NCI-H524 treated with DMSO at 0.1 percent for 48 hours (cell line): Measurements from ENCODE around the gene TP53BP1.

ENCODE experiments used
- DNase-seq: peaks from one replicate; lab custom pipeline; 2025; lab: John Stamatoyannopoulos, UW

The TP53BP1 gene

GRCh38 chr15:43489191-43489590 lies 3.8 kb downstream of the TP53BP1 start:
- no peak for DNase-seq

GRCh38 chr15:43488790-43489189 lies 4.2 kb downstream of the TP53BP1 start:
- no peak for DNase-seq

DNA sequence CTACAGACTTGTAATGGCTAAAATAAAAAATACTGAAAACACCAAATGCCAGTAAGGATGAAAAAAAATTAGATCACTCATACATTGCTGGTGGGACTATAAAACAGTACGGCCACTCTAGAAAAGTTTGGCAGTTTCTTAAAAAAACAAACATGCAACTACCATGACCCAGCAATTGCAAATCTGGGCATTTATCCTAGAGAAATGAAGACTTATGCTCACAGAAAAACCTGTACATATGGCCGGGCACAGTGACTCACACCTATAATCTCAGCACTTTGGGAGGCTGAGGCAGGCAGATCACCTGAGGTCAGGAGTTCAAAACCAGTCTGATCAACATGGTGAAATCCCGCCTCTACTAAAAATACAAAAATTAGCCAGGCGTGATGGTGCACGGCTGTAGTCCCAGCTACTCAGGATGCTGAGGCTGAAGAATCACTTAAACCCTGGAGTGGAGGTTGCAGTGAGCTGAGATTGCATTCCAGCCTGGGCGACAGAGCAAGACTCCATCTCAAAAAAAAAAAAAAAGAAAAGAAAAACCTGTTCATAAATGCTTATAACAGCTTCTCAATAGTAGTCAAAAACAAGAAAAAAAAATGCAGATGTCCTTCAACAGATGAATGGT lies 5.6 kb downstream of the TP53BP1 start:
- DNase-seq = no peak

GRCh38 chr15:43484455-43484854 lies 8.5 kb downstream of the TP53BP1 start:
- DNase-seq = no peak

GRCh38 chr15:43483297-43484128 lies 9.4 kb downstream of the TP53BP1 start:
- no peak for DNase-seq

DNA sequence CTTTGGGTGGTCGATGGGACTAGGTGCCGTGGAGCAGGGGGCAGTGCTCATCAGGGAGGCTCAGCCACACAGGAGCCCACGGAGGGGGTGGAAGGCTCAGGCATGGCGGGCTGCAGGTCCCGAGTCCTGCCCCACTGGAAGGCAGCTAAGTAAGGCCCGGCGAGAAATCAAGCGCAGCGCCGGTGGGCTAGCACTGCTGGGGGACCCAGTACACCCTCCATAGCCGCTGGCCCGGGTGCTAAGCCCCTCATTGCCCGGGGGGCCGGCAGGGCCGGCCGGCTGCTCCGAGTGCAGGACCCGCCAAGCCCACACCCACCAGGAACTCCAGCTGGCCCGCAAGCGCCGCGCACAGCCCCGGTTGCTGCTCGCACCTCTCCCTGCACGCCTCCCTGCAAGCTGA lies 19.1 kb downstream of the TP53BP1 start:
- no peak for DNase-seq

GRCh38 chr15:43471975-43472374 lies 21.0 kb downstream of the TP53BP1 start:
- no peak for DNase-seq

- DNase-seq = no peak
Measured at GRCh38 chr15:43469867-43470266, 23.1 kb downstream of the TP53BP1 start.

- DNase-seq = no peak
Measured at GRCh38 chr15:43465100-43465499, 27.9 kb downstream of the TP53BP1 start.

DNA sequence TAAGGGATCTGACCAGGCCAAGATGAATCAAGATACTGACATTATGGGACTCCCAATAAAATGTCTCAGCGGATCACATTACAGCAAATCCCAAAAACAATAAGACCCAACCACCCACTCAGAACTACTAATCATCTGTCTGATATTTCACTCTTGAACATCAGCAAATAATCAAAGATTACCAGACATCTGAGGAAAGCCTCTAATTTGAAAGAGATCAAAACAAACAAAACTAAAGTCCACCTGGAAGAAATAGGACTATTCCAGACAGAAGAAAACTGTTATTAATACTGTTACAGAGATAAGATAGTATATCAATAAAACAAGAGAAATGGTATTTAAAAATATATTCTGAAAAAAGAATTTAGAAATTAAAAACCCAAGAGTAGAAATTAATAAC lies 29.0 kb downstream of the TP53BP1 start:
- DNase-seq = no peak

- no peak for DNase-seq
Measured at GRCh38 chr15:43463507-43463906, 29.4 kb downstream of the TP53BP1 start.

DNA sequence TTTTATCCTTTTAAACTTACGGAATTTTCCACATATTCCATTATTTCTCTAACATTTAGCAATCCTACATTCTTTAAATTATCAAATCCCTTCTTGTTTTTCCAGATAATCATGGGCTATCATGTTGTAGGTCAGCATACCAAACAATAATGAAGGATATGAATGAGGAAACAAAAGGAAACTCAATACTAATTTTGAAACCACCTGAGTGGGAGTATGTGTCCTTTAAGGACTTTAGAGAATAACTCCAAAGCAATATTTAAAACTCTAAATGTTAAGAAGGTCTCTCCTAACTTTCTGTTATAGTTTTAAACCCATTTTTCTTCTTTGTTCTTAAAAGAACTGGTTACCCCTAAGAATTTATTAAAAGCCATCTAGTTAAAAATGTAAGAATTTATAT lies 43.0 kb downstream of the TP53BP1 start:
- no peak for DNase-seq

DNA sequence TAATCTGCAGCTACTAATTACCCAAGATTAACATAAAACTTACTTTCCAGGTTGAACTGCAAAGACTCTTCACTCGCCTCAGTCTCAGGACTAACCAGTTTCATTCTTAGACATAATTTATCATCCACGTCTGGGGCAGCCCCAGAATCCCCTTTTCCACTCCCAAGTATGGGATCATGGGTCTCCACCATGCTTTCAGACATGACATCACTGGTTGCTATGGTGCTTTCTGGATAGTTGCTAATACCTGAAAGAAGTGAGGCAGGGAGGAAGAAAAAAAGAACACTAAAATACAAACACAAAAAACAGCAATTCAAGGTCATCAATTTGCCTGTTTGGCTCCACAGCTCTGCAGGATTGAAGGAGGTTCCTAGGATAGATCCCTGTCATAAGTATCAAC lies 46.6 kb downstream of the TP53BP1 start:
- no peak for DNase-seq

DNA sequence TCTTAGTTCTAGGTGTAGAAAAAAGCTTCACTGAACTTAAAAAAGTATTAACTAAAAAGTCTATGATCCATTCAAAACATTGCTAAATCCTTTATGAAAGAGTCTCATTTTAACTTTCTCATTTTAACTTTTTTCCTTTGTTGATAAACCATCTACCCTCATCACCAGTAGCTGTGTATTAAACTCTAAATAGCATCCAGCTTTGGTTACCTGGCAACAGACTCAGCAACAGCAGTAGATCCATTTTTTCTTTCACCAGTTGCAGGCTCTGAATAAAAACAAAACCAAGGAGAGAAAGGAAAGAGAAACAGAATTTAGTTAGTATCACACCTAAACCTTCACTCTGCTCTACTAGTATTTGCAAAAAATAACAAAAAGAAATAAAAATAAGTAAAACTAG lies 51.6 kb downstream of the TP53BP1 start:
- no peak for DNase-seq

DNA sequence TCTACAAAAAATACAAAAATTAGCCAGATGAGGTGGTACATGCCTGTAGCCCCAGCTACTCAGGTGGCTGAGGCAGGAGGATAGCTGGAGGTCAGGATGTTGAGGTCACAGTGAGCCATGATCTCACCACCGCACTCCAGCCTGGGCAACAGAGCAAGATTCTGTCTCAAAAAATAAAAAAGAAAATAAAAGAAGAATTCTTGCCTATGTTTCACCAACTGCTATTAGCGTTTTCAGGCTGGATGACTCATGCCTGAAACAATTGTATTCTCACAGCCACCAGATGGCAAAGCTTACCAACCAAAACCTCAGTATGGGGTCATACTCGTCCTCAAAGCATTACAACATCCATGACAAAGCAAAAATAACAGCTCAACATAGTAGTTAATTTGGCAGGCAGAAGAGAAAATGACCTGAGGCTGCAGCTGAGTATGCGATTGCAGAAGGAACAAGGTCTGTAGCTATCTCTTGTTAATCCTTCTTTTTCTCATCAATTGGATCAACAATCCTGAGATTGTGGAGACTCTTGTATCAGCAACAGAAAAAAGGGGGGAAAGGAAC lies 52.2 kb downstream of the TP53BP1 start:
- DNase-seq = no peak

GRCh38 chr15:43439268-43439667 lies 53.7 kb downstream of the TP53BP1 start:
- DNase-seq = no peak

- no peak for DNase-seq
Measured at GRCh38 chr15:43436395-43436794, 56.6 kb downstream of the TP53BP1 start.

- DNase-seq = no peak
Measured at GRCh38 chr15:43434446-43434845, 58.5 kb downstream of the TP53BP1 start.

DNA sequence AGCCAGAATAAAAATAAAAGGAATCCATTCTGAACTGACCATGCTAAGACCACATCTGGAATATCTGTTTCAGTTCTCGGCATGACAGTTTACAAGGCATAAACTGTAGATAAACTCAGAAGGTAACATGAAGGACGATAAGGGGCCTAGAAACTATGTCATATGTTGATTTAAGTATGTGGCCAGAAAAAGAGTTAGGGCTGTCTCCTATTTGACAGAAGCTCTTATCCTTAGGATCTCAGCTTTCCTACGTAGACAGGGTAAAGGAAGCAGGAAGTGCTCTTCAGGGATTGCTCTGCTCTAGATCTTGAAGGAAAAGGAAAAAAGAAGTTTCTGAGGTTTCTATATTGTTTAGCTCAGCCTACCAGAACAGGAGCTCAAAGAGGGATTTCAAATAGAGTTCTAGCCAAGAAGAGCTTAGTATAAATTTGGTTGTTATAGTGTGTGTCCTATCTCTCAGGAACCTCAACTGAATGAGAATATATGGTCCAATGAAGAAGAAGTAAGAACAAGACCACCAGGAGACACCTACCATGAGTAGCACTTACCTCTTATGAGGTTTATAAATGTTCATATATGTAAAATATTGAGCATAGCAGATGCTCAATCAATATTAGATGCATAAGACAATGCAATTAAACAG lies 59.2 kb downstream of the TP53BP1 start:
- DNase-seq = no peak

GRCh38 chr15:43433165-43433564 lies 59.8 kb downstream of the TP53BP1 start:
- no peak for DNase-seq

- no peak for DNase-seq
Measured at GRCh38 chr15:43429687-43430086, 63.3 kb downstream of the TP53BP1 start.

GRCh38 chr15:43423793-43424192 lies 69.2 kb downstream of the TP53BP1 start:
- no peak for DNase-seq

- no peak for DNase-seq
Measured at GRCh38 chr15:43420876-43421275, 72.1 kb downstream of the TP53BP1 start.
